ENCODE data around the gene AKAP8.
"Not testable (repeated sequence)": the region's sequence is repeated elsewhere in the genome, so short reads cannot be mapped to it uniquely, and the experiment has no call there.

Gene AKAP8

DNA sequence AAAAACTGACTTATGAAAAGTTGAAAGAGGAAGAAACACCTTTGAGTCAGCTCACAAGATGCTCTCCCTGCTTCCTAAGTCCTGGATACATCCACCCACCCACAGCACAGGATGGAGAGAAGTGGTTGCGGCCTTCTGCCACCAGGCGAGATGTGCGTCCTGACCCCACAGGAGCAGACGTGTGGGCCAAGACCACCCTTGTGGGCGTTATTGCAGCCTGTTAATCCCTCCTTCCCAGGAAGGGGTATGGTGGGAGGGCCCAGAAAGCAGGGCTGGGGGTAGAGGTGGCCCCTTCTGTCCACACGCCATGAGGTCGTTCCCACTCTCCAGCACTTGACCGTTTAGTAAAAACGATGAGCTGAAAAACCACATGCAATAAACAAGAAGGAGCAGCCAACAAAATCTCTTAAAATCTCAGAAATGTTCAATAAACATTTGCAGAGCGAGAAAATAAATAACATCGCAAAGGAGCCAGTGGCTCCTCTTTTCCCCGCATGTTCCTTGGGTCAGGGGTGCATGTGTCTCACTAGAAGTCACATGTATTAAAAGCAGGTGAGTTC lies 41.6 kb upstream of the AKAP8 start:
- Histone ChIP-seq H3K27me3 (ENCODE audit: control insufficient read depth, insufficient read depth, low read length) (no peaks in the 10 kb centered on the region), H3K4me1 (ENCODE audit: control insufficient read depth, low read depth, low read length) (peaks cover 10% of the 10 kb centered on the region), H3K27ac (ENCODE audit: low read length) (no peak overlapping the region), H3K9ac (ENCODE audit: low read length) (no peak overlapping the region), H3K4me3 (ENCODE audit: low read length) (no peak overlapping the region), H3K36me3 (ENCODE audit: control insufficient read depth, low read depth, low read length) (peaks cover 19% of the 10 kb centered on the region), H3K9me3 (ENCODE audit: control insufficient read depth, low read depth, low read length) (no peaks in the 10 kb centered on the region)

- Histone ChIP-seq H3K4me1 (ENCODE audit: control insufficient read depth, low read depth, low read length) (peaks cover 10% of the 10 kb centered on the region), H3K9ac (ENCODE audit: low read length) (no peak overlapping the region), H3K4me3 (ENCODE audit: low read length) (peak overlapping the region; percentile 36), H3K27me3 (ENCODE audit: control insufficient read depth, insufficient read depth, low read length) (no peaks in the 10 kb centered on the region), H3K36me3 (ENCODE audit: control insufficient read depth, low read depth, low read length) (peaks cover 20% of the 10 kb centered on the region), H3K9me3 (ENCODE audit: control insufficient read depth, low read depth, low read length) (no peaks in the 10 kb centered on the region), H3K27ac (ENCODE audit: low read length) (no peak overlapping the region)
These were observed 39.9 kb upstream of the AKAP8 start for GRCh38 chr19:15419413-15420025.

DNA sequence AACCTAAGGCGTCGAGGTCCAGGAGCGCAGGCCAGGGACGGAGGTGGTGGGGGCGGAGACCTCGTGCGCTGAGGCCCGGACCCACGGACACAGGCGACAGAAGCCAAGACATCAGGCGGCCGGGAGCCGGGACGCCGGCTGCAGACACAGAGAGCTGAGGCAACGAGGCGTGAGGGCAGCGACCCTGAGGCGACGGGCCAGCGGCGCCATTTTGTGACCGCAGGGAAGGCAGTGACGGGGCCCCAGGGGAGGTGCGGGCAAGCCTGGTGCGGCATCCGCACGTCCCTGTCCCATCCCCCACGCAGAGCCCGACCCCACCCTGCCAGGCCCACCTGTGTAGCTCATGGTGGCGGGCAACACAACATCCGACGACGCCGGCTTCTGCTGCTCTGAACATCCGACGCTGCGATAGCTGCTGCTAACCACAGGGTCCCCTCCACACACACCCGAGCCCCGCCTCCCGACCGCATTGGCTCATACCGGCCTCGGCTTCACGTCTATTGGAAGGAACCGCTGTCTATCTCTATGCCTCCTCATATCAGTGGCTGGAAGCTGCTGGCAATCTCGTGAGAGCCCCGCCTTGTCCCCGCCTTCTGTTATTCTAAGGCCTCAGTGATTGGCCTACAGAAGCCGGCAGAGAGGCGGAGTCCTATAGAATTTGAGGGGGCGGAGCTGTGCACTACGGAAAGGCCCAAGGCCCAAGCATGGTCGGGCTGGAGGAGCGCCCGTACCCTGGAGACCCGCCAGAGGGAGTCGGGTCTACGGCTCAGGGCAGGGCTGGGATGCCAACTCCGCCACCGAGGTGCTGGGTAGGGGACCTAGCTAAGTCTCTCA lies 39.2 kb upstream of the AKAP8 start, which contains the start of gene AKAP8L:
Gene AKAP8L, minus strand, starts transcription at position 410 of the 834 bp plus-strand sequence. Its CDS starts 65 bp downstream, at position 345.
- H3K9ac ChIP-seq (ENCODE audit: low read length): peak within 1 kb of the TSS; percentile 90
- H3K4me3 ChIP-seq (ENCODE audit: low read length): peak within 1 kb of the TSS; percentile 88
- H3K4me1 ChIP-seq (ENCODE audit: control insufficient read depth, low read depth, low read length): peaks cover 10% of the 10 kb centered on the region
- no peaks in the 10 kb centered on the region for H3K9me3 ChIP-seq (ENCODE audit: control insufficient read depth, low read depth, low read length)
- peak within 1 kb of the TSS; percentile 60 for H3K27ac ChIP-seq (ENCODE audit: low read length)
- H3K27me3 ChIP-seq (ENCODE audit: control insufficient read depth, insufficient read depth, low read length): no peaks in the 10 kb centered on the region
- peaks cover 19% of the 10 kb centered on the region for H3K36me3 ChIP-seq (ENCODE audit: control insufficient read depth, low read depth, low read length)

DNA sequence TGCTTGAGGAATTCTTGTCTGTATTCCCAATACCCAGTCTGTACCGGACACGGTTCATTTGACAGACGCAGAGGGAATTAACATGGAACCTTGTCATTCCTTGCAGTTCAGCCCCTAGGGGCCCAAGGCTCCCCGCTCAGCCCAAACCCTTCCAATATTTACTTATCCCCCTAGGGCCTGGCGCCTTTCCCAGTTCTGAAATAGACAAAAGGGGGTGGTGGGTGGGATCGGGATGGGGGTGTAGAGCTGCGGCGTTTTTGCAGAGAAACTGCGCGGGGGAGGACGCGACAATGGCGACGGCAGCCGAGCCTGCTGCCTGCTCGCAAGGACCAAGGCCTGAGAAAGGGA lies 38.6 kb upstream of the AKAP8 start:
- Histone ChIP-seq H3K4me3 (ENCODE audit: low read length) (peak overlapping the region; percentile 88), H3K27ac (ENCODE audit: low read length) (peak overlapping the region; percentile 60), H3K9ac (ENCODE audit: low read length) (peak overlapping the region; percentile 90), H3K9me3 (ENCODE audit: control insufficient read depth, low read depth, low read length) (no peaks in the 10 kb centered on the region), H3K36me3 (ENCODE audit: control insufficient read depth, low read depth, low read length) (peaks cover 14% of the 10 kb centered on the region), H3K4me1 (ENCODE audit: control insufficient read depth, low read depth, low read length) (peaks cover 11% of the 10 kb centered on the region), H3K27me3 (ENCODE audit: control insufficient read depth, insufficient read depth, low read length) (no peaks in the 10 kb centered on the region)

DNA sequence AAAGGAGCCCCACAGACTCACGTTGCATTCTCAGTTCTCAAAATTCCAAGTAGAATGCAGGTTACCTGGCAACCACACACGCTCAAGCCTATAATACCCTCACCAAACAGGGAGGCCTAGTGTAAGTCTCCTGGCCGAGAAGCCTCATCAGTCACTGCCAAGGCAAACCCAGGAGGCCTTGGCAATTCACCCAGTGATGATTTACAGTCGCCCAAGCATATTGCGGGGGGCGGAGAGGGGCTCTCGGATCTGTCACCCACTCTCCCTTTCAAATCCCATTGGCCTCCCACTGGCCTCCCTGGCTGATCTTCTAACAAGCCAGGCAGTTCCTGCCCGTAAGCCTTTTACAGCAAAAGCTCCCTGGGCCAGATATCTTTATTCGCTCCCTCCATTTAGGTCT lies 38.1 kb upstream of the AKAP8 start:
- peaks cover 14% of the 10 kb centered on the region for H3K36me3 ChIP-seq (ENCODE audit: control insufficient read depth, low read depth, low read length)
- peak overlapping the region; percentile 90 for H3K9ac ChIP-seq (ENCODE audit: low read length)
- H3K27me3 ChIP-seq (ENCODE audit: control insufficient read depth, insufficient read depth, low read length): no peaks in the 10 kb centered on the region
- H3K4me3 ChIP-seq (ENCODE audit: low read length): peak overlapping the region; percentile 88
- H3K27ac ChIP-seq (ENCODE audit: low read length): peak overlapping the region; percentile 60
- H3K4me1 ChIP-seq (ENCODE audit: control insufficient read depth, low read depth, low read length): peaks cover 14% of the 10 kb centered on the region
- H3K9me3 ChIP-seq (ENCODE audit: control insufficient read depth, low read depth, low read length): no peaks in the 10 kb centered on the region

- Histone ChIP-seq H3K4me1 (ENCODE audit: control insufficient read depth, low read depth, low read length) (peaks cover 10% of the 10 kb centered on the region), H3K27ac (ENCODE audit: low read length) (no peak overlapping the region), H3K9ac (ENCODE audit: low read length) (no peak overlapping the region), H3K9me3 (ENCODE audit: control insufficient read depth, low read depth, low read length) (no peaks in the 10 kb centered on the region), H3K27me3 (ENCODE audit: control insufficient read depth, insufficient read depth, low read length) (no peaks in the 10 kb centered on the region), H3K4me3 (ENCODE audit: low read length) (no peak overlapping the region), H3K36me3 (ENCODE audit: control insufficient read depth, low read depth, low read length) (peaks cover 28% of the 10 kb centered on the region)
These were observed 33.2 kb upstream of the AKAP8 start for GRCh38 chr19:15412832-15413231.

DNA sequence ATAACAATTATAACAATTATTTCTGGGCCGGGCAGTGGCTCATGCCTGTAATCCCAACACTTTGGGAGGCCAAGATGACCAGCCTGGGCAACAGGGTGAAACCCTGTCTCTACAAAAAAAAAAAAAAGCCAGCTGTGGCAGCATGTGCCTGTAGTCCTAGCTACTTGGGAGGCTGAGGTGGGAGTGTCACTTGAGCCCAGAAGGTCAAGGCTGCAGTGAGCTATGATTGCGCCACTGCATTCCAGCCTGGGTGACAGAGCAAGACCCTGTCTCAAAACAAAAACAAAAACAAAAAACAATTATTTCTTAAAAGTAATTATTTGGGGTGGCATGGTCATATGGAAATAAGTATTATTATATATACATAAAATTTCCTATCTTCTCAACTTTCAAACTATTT lies 31.8 kb upstream of the AKAP8 start:
- not testable (repeated sequence) for H3K9ac ChIP-seq (ENCODE audit: low read length); H3K4me1 ChIP-seq (ENCODE audit: control insufficient read depth, low read depth, low read length); H3K27me3 ChIP-seq (ENCODE audit: control insufficient read depth, insufficient read depth, low read length); H3K9me3 ChIP-seq (ENCODE audit: control insufficient read depth, low read depth, low read length); H3K27ac ChIP-seq (ENCODE audit: low read length); H3K4me3 ChIP-seq (ENCODE audit: low read length)
- H3K36me3 ChIP-seq (ENCODE audit: control insufficient read depth, low read depth, low read length): peaks cover 29% of the 10 kb centered on the region

DNA sequence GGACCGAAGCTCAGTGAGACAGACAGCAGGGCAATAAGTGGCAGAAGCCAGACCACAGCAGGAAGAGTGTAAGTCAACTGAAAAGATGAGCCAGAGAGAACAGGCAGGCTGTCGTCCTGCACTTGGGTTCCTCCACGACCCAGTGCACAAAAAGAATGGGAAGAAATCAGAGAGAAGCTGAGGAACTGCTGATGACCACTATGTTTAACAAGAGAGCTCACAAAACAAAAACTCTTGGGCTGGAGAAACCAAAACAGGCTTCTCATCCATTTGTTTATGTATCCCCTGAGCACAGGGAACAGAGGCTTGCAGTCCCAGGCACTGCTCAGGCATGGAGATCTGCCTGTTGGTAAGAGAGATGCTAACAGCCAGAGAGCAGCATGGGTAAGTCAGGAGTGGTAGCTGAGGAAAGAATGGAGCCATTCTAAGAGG lies 25.2 kb upstream of the AKAP8 start:
- Histone ChIP-seq H3K27ac (ENCODE audit: low read length) (no peak overlapping the region), H3K9me3 (ENCODE audit: control insufficient read depth, low read depth, low read length) (no peaks in the 10 kb centered on the region), H3K4me3 (ENCODE audit: low read length) (no peak overlapping the region), H3K27me3 (ENCODE audit: control insufficient read depth, insufficient read depth, low read length) (no peaks in the 10 kb centered on the region), H3K9ac (ENCODE audit: low read length) (no peak overlapping the region), H3K36me3 (ENCODE audit: control insufficient read depth, low read depth, low read length) (peaks cover 60% of the 10 kb centered on the region), H3K4me1 (ENCODE audit: control insufficient read depth, low read depth, low read length) (no peaks in the 10 kb centered on the region)

DNA sequence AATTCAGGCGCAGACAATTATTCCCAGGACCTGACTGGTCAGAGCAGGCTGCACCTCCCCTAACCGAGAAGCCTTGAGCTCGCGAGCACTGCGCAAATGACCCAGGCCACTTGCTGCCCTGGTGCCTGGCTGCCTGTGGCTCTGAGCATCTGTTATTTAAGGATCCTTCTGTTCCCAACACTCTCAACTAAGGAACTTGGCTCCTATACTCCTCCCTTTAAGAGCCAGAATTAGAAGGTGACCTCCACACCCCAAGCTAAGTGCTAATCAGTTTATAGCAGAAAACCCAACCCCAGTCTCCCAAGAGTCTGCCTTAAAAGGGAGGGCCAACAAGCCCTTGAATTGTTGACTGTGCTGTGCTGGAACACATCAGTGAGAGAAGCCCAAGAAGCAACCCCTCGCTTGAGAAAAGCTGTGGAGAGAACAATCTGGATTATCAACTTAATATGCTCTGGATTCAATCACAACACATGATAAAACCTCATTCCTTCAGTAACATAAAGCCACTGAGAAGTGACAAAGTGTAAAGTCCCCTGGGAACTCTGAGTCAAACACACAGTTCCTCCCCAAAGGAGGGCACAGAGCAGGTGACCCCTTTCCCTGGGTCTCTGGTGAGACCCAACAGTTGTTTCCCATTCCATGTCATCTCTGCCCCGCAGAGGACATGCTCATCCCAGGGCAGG lies 24.7 kb upstream of the AKAP8 start:
- no peak overlapping the region for H3K4me3 ChIP-seq (ENCODE audit: low read length)
- no peak overlapping the region for H3K27ac ChIP-seq (ENCODE audit: low read length)
- no peaks in the 10 kb centered on the region for H3K9me3 ChIP-seq (ENCODE audit: control insufficient read depth, low read depth, low read length)

GRCh38 chr19:15403151-15403531 lies 23.6 kb upstream of the AKAP8 start:
- H3K27ac ChIP-seq (ENCODE audit: low read length): no peak overlapping the region
- no peak overlapping the region for H3K4me3 ChIP-seq (ENCODE audit: low read length)
- no peaks in the 10 kb centered on the region for H3K27me3 ChIP-seq (ENCODE audit: control insufficient read depth, insufficient read depth, low read length)
- no peak overlapping the region for H3K9ac ChIP-seq (ENCODE audit: low read length)
- peaks cover 68% of the 10 kb centered on the region for H3K36me3 ChIP-seq (ENCODE audit: control insufficient read depth, low read depth, low read length)
- H3K9me3 ChIP-seq (ENCODE audit: control insufficient read depth, low read depth, low read length): no peaks in the 10 kb centered on the region
- H3K4me1 ChIP-seq (ENCODE audit: control insufficient read depth, low read depth, low read length): no peaks in the 10 kb centered on the region

More for the DNA sequence above, 24.7 kb upstream of the AKAP8 start:
- no peaks in the 10 kb centered on the region for H3K4me1 ChIP-seq (ENCODE audit: control insufficient read depth, low read depth, low read length)
- H3K36me3 ChIP-seq (ENCODE audit: control insufficient read depth, low read depth, low read length): peaks cover 60% of the 10 kb centered on the region
- no peak overlapping the region for H3K9ac ChIP-seq (ENCODE audit: low read length)
- no peaks in the 10 kb centered on the region for H3K27me3 ChIP-seq (ENCODE audit: control insufficient read depth, insufficient read depth, low read length)

DNA sequence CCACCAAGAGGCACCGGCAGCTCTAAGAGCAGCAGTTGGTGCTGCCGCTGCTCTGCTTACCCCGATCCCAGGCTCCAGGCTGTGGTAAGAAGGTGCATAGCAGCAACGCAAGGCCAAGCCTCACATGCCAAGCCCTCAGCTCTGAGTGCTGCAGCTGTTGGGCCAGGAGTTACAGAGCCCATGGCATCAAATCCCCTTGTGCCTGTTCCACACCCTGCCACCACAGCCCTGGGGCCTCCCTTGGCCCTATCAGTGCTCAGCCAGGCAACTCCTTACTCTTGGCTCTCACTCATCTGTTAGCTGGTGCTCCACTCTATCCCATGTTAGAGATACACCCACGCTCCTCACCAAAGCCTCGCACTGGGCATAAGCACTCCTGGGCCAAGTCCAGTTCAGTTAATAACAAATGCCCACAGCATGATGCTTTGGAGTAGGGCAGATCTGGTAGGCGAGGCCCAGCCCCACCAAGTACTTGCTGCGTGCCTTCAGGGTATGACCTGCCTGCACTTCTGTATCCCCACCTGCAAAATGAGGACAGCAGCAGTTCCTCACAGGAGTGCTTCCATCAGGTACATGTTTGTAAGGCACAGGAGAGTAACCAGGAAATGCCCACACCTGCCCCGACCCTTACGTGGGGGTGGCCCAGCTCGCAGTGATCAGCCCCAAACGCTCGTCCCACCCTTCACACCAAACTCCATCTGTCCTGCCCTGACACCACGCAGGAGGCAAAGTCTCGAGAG lies 23.0 kb upstream of the AKAP8 start:
- no peak overlapping the region for H3K4me3 ChIP-seq (ENCODE audit: low read length)
- H3K27me3 ChIP-seq (ENCODE audit: control insufficient read depth, insufficient read depth, low read length): no peaks in the 10 kb centered on the region
- no peak overlapping the region for H3K9ac ChIP-seq (ENCODE audit: low read length)
- peaks cover 69% of the 10 kb centered on the region for H3K36me3 ChIP-seq (ENCODE audit: control insufficient read depth, low read depth, low read length)
- no peaks in the 10 kb centered on the region for H3K9me3 ChIP-seq (ENCODE audit: control insufficient read depth, low read depth, low read length)
- H3K4me1 ChIP-seq (ENCODE audit: control insufficient read depth, low read depth, low read length): no peaks in the 10 kb centered on the region
- H3K27ac ChIP-seq (ENCODE audit: low read length): no peak overlapping the region

All from iPS-18a (cell line).